ENCODE results near the gene ANGPTL8. TPM values are rescaled to one million over a fixed set of nuclear protein-coding genes. Genes with fewer than 3 reads are reported as not detected.
A peak's percentile ranks its signal among the peaks of the same experiment; 100 is the strongest.

The ANGPTL8 gene
- total and polyA plus RNA-seq, 2 of the 4 experiments (the other 2 are of a cell fraction): not detected

GRCh38 chr19:11198175-11198534, 41.3 kb upstream of the ANGPTL8 start:
- H3K4ac ChIP-seq (ENCODE audit: low read depth, low read length): peak overlapping the region; percentile 74
- H4K5ac ChIP-seq (ENCODE audit: low read depth, low read length): peak overlapping the region; percentile 17; the same call in 1 of the 2 replicates
- TF ChIP-seq SMC3 (IDR thresholded peaks at IDR 0.05; ENCODE audit: low read depth, low read length) (no peak), MAZ (IDR thresholded peaks at IDR 0.05; ENCODE audit: borderline replicate concordance, low read depth, low read length) (no peak), ELK1 (IDR thresholded peaks at IDR 0.05; ENCODE audit: borderline replicate concordance, low read depth, low read length) (no peak), NFE2L2 (IDR thresholded peaks at IDR 0.05; ENCODE audit: low read depth, low read length) (no peak), CHD1 (IDR thresholded peaks at IDR 0.05; ENCODE audit: low read depth, low read length) (no peak), RCOR1 (IDR thresholded peaks at IDR 0.05; ENCODE audit: insufficient replicate concordance, low read length) (no peak), CTCF (conservative IDR thresholded peaks at IDR 0.05; ENCODE audit: low read depth, low read length) (no peak), POLR2A (IDR thresholded peaks at IDR 0.05; ENCODE audit: low read depth, low read length) (no peak), RAD21 (IDR thresholded peaks at IDR 0.05; ENCODE audit: low read length) (no peak), FOS (IDR thresholded peaks at IDR 0.05; ENCODE audit: low read depth, low read length) (no peak), BHLHE40 (IDR thresholded peaks at IDR 0.05; ENCODE audit: low read depth, low read length) (no peak), MXI1 (IDR thresholded peaks at IDR 0.05; ENCODE audit: borderline replicate concordance, low read depth, low read length) (no peak), MAFK (IDR thresholded peaks at IDR 0.05; ENCODE audit: low read depth, low read length) (no peak), RFX5 (IDR thresholded peaks at IDR 0.05; ENCODE audit: low read depth, low read length) (no peak), CEBPB (IDR thresholded peaks at IDR 0.05; ENCODE audit: low read depth, low read length) (no peak)
- TF ChIP-seq, protein P1, sequence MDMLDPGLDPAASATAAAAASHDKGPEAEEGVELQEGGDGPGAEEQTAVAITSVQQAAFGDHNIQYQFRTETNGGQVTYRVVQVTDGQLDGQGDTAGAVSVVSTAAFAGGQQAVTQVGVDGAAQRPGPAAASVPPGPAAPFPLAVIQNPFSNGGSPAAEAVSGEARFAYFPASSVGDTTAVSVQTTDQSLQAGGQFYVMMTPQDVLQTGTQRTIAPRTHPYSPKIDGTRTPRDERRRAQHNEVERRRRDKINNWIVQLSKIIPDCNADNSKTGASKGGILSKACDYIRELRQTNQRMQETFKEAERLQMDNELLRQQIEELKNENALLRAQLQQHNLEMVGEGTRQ (IDR thresholded peaks at IDR 0.05; ENCODE audit: low read depth, low read length): no peak
- in situ Hi-C loops (cut with MboI; ENCODE audit: low sequenced_read_pairs) (no loop called here), intact Hi-C loops (cut with micrococcal nuclease) (no loop called here), dilution Hi-C loops (cut with HindIII; ENCODE audit: low sequenced_read_pairs, unreplicated experiment) (no loop called here)
- H4K20me1 ChIP-seq (ENCODE audit: insufficient read depth, low read length): peaks cover 5% of the 10 kb centered on the region; the same call in 1 of the 2 replicates
- H4K91ac ChIP-seq (ENCODE audit: insufficient read depth, low read depth, low read length): peak overlapping the region; percentile 79
- peak overlapping the region; percentile 63 for H2BK5ac ChIP-seq (ENCODE audit: low read depth, low read length, poor library complexity, severe bottlenecking)
- no TSS peak for BruUV-seq (replicated peaks)
- H3K4me3 ChIP-seq (ENCODE audit: insufficient read depth, low read depth, low read length): peak overlapping the region; percentile 12; the same call in 1 of the 2 replicates
- DNase-seq (no peak), ATAC-seq (ENCODE audit: low read depth) (no peak)
- peak overlapping the region; percentile 77 for H2AK5ac ChIP-seq (ENCODE audit: low read depth, low read length)
- H3K4me1 ChIP-seq (ENCODE audit: control insufficient read depth, insufficient read depth, low read length): peaks cover 22% of the 10 kb centered on the region
- peak overlapping the region; percentile 5; the same call in 1 of the 2 replicates for H3K18ac ChIP-seq (ENCODE audit: low read depth, low read length)
- peak overlapping the region; percentile 45; the same call in 1 of the 2 replicates for H3K27ac ChIP-seq (ENCODE audit: insufficient read depth, low read length)
- H3K9me1 ChIP-seq (ENCODE audit: insufficient read depth, low read length): peaks cover 16% of the 10 kb centered on the region
- peak overlapping the region; percentile 86 for H2AK9ac ChIP-seq (replicated peaks; ENCODE audit: low read depth, low read length, poor library complexity)
- H3K4me2 ChIP-seq (ENCODE audit: low read depth, low read length): peak overlapping the region; percentile 54
- H3K56ac ChIP-seq (ENCODE audit: extremely low read depth, insufficient read depth, low read length): peak overlapping the region; percentile 77; the same call in 1 of the 2 replicates
- peak overlapping the region; percentile 68; the same call in 1 of the 2 replicates for H2BK120ac ChIP-seq (ENCODE audit: low read depth, low read length)
- WGBS, 2 experiments (ENCODE audit: extremely low coverage in 2 of 2, insufficient read length in 1 of 2): 69% methylated on average over 2 of the region's 7 CpGs; no CpG with 5 or more reads in 1 of the 2 experiments
- H2BK15ac ChIP-seq (ENCODE audit: low read depth, low read length): no peak overlapping the region; the same call in 2 of the 3 replicates
- H3K23ac ChIP-seq (ENCODE audit: low read depth, low read length): no peak overlapping the region
- POLR2A ChIA-PET (ENCODE audit: unreplicated experiment): interaction anchor here (0.9 to 1.0 kb wide), 2 partner anchors 9 to 55 kb away, joined by 3 read pairs; no protein-coding TSS in a partner anchor
- H3K9ac ChIP-seq (ENCODE audit: low read depth, low read length): peak overlapping the region; percentile 12; the same call in 1 of the 2 replicates
- H2BK20ac ChIP-seq (ENCODE audit: low read depth, low read length): peak overlapping the region; percentile 61; the same call in 1 of the 2 replicates
- H4K8ac ChIP-seq (ENCODE audit: low read depth in 2 of 2, low read length in 2 of 2): peak overlapping the region; percentile 89 to 97
- peaks cover 24 to 58% of the 10 kb centered on the region in 2 experiments for H3K79me1 ChIP-seq (ENCODE audit: low read depth in 1 of 2, low read length in 2 of 2)
- peaks cover 25% of the 10 kb centered on the region for H3K36me3 ChIP-seq (ENCODE audit: control insufficient read depth, insufficient read depth, low read length)
- no peaks in the 10 kb centered on the region for H3K9me3 ChIP-seq (ENCODE audit: control insufficient read depth, insufficient read depth, low read length)
- 0 out of 2 replicates have a peak overlapping the region, but pooled peaks have one; percentile 60 for H3K14ac ChIP-seq (replicated peaks; ENCODE audit: low read depth, low read length)
- H2AFZ ChIP-seq (replicated peaks; ENCODE audit: low read length, poor library complexity): peak overlapping the region; percentile 79
- CTCF ChIA-PET: interaction anchor here (0.7 kb wide), 1 partner anchor 72 kb away, joined by 6 read pairs; no protein-coding TSS in a partner anchor
- no peaks in the 10 kb centered on the region for H3K27me3 ChIP-seq (ENCODE audit: control insufficient read depth, insufficient read depth, low read length)

All from IMR-90 (cell line).